Measurements from ENCODE around the gene MROH2A.
A peak's percentile ranks its signal among the peaks of the same experiment; 100 is the strongest.

MROH2A gene

GRCh38 chr2:233800208-233800607 is 22.1 kb downstream of the MROH2A start:
- DNase-seq = no peak

- DNase-seq = no peak
These were observed 23.4 kb downstream of the MROH2A start for GRCh38 chr2:233801357-233802131.

- DNase-seq = no peak
These were observed 24.1 kb downstream of the MROH2A start for GRCh38 chr2:233802132-233802815.

- no peak for DNase-seq
These were observed 25.3 kb downstream of the MROH2A start for GRCh38 chr2:233803292-233803911.

GRCh38 chr2:233803994-233804393 is 25.9 kb downstream of the MROH2A start:
- DNase-seq = no peak

GRCh38 chr2:233807215-233807865 is 29.2 kb downstream of the MROH2A start:
- DNase-seq = no peak

- no peak for DNase-seq
These were observed 30.1 kb downstream of the MROH2A start for GRCh38 chr2:233807966-233808935.

GRCh38 chr2:233810385-233810784 is 32.3 kb downstream of the MROH2A start:
- DNase-seq = no peak

GRCh38 chr2:233811087-233811486 is 33.0 kb downstream of the MROH2A start:
- no peak for DNase-seq

GRCh38 chr2:233811732-233812131 is 33.6 kb downstream of the MROH2A start:
- no peak for DNase-seq

GRCh38 chr2:233813236-233814055 is 35.3 kb downstream of the MROH2A start:
- no peak for DNase-seq

- no peak for DNase-seq
These were observed 36.1 kb downstream of the MROH2A start for GRCh38 chr2:233814056-233814835.

GRCh38 chr2:233815861-233816260 is 37.7 kb downstream of the MROH2A start:
- DNase-seq = no peak

- peak; percentile 70 for DNase-seq
These were observed 38.2 kb downstream of the MROH2A start for GRCh38 chr2:233816334-233816733.

GRCh38 chr2:233816771-233817170 is 38.6 kb downstream of the MROH2A start:
- DNase-seq = no peak

- no peak for DNase-seq
These were observed 39.3 kb downstream of the MROH2A start for GRCh38 chr2:233817361-233817911.

GRCh38 chr2:233817995-233818638 is 40.0 kb downstream of the MROH2A start:
- no peak for DNase-seq

GRCh38 chr2:233818639-233819621 is 40.8 kb downstream of the MROH2A start:
- no peak for DNase-seq
